ENCODE results near the gene SLC17A7. TPM values are rescaled to one million over a fixed set of nuclear protein-coding genes. Genes with fewer than 3 reads are reported as not detected.
"Not testable (repeated sequence)": the region's sequence is repeated elsewhere in the genome, so short reads cannot be mapped to it uniquely, and the experiment has no call there.

The SLC17A7 gene
- total and polyA plus RNA-seq, 9 of the 15 experiments (the other 6 are each of a cell fraction or from before 2014, with no cell fraction given), result 1.1 to 15.7 (median 2.4) TPM

GRCh38 chr19:49445997-49446396 lies 4.7 kb upstream of the SLC17A7 start (continued):
- TF ChIP-seq, protein P1, sequence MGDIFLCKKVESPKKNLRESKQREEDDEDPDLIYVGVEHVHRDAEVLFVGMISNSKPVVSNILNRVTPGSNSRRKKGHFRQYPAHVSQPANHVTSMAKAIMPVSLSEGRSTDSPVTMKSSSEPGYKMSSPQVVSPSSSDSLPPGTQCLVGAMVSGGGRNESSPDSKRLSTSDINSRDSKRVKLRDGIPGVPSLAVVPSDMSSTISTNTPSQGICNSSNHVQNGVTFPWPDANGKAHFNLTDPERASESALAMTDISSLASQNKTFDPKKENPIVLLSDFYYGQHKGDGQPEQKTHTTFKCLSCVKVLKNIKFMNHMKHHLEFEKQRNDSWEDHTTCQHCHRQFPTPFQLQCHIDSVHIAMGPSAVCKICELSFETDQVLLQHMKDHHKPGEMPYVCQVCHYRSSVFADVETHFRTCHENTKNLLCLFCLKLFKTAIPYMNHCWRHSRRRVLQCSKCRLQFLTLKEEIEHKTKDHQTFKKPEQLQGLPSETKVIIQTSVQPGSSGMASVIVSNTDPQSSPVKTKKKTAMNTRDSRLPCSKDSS (IDR thresholded peaks at IDR 0.05; ENCODE audit: low read depth, partially characterized antibody), result no peak
- no peak for TF ChIP-seq IFI16 (CRISPR knock-in tag; IDR thresholded peaks at IDR 0.05)

GRCh38 chr19:49444100-49444700 lies 2.9 kb upstream of the SLC17A7 start:
- 60% methylated on average over 3 of the region's 5 CpGs for WGBS (ENCODE audit: insufficient coverage, low coverage, missing lambda C conversion rate)
- BruUV-seq (replicated peaks); DNase-seq (ENCODE audit: extremely low read depth in 1 of 4, low spot score in 3 of 4); FAIRE-seq; H4K20me1 ChIP-seq (replicated peaks; ENCODE audit: control insufficient read depth, insufficient read depth, low read length); ATAC-seq; H3K9ac ChIP-seq (ENCODE audit: insufficient read depth in 1 of 2, low read depth in 2 of 2, low read length in 2 of 2); H3K4me3 ChIP-seq; in situ Hi-C loops (cut with MboI); H3K9me1 ChIP-seq (ENCODE audit: control insufficient read depth, insufficient read depth, low read length); H3K9me3 ChIP-seq (replicated peaks; ENCODE audit: control insufficient read depth, insufficient read depth, low read depth, low read length); H3K27ac ChIP-seq (ENCODE audit: extremely low read depth, low read depth, low read length): not testable (repeated sequence)
- POLR2A ChIA-PET, result interaction anchor here (0.6 to 1.7 kb wide), 2 partner anchors 9 to 199 kb away, joined by 3 to 5 read pairs; partner anchors contain the start of gene ALDH16A1
- Histone ChIP-seq H3K4me2 (ENCODE audit: insufficient read depth, low read length) (peak overlapping the region; percentile 89), H2AFZ (ENCODE audit: low read depth, low read length) (peak overlapping the region; percentile 99), H3K27me3 (ENCODE audit: control insufficient read depth in 2 of 2, insufficient read depth in 2 of 2, low read length in 2 of 2) (peaks cover 7 to 16% of the 10 kb centered on the region in 2 experiments; a peak in 3 of 5 replicates), H3K79me2 (ENCODE audit: control insufficient read depth, insufficient read depth, low read length) (peaks cover 12% of the 10 kb centered on the region), H3K4me1 (replicated peaks in 1 of 2; ENCODE audit: control insufficient read depth in 2 of 2, insufficient read depth in 2 of 2, low read length in 2 of 2) (peaks cover 33 to 66% of the 10 kb centered on the region in 2 experiments), H3K36me3 (ENCODE audit: control insufficient read depth, insufficient read depth, low read length) (peaks cover 30% of the 10 kb centered on the region; the same call in 2 of the 3 replicates)
- CTCF ChIA-PET (ENCODE audit: low intra/inter-chr PET ratio), result interaction anchor here (0.6 to 3.1 kb wide), 5 partner anchors 52 to 222 kb away, joined by 3 to 59 read pairs (median 4); partner anchors contain the start of genes DKKL1 and KASH5
- TF ChIP-seq, protein P2, sequence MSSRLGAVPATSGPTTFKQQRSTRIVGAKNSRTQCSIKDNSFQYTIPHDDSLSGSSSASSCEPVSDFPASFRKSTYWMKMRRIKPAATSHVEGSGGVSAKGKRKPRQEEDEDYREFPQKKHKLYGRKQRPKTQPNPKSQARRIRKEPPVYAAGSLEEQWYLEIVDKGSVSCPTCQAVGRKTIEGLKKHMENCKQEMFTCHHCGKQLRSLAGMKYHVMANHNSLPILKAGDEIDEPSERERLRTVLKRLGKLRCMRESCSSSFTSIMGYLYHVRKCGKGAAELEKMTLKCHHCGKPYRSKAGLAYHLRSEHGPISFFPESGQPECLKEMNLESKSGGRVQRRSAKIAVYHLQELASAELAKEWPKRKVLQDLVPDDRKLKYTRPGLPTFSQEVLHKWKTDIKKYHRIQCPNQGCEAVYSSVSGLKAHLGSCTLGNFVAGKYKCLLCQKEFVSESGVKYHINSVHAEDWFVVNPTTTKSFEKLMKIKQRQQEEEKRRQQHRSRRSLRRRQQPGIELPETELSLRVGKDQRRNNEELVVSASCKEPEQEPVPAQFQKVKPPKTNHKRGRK (tag; IDR thresholded peaks at IDR 0.05), result peak; percentile 76
- intact Hi-C loops (cut with micrococcal nuclease), result loop anchor here (5.0 to 10.0 kb wide), 2 partner anchors 179 to 292 kb away; no protein-coding TSS in a partner anchor
